H1 (cell line): Measurements from ENCODE around the gene DPP10. TPM values are rescaled to one million over a fixed set of nuclear protein-coding genes. Genes with fewer than 3 reads are reported as not detected.

Source experiments
- CTCF ChIA-PET: fragments of 300-600 bp; sonication (Branson Sonifier 250); formaldehyde crosslinking; loops from one replicate; lab custom pipeline; 2021; ENCODE audit not compliant: partially characterized antibody; lab: Charles Lee
- POLR2A ChIA-PET: fragments of 300-600 bp; sonication (Branson Sonifier 250); formaldehyde crosslinking; loops from one replicate; lab custom pipeline; 2021; ENCODE audit warnings: inconsistent platforms; ENCODE audit not compliant: partially characterized antibody; lab: Charles Lee
- DNase-seq, 2 experiments: peaks; one replicate each; pipeline versions ENCODE4 v3.0.0 to v3.0.0-alpha.2; 2010 to 2022; ENCODE audit warnings: low spot score in 2 of 2, low read depth in 1 of 2, mixed read lengths in 1 of 2
- FAIRE-seq: peaks from 2 replicates; lab custom pipeline; 2011; peaks lifted over from hg19 to GRCh38; lab: Jason Lieb, UNC
- H2AFZ ChIP-seq: 2 replicates; pipeline ENCODE4 v1.8.1; 2012; ENCODE audit warnings: low read length, inconsistent platforms
- H2AK5ac ChIP-seq: 2 replicates; pipeline ENCODE4 v1.6.1; 2013; ENCODE audit warnings: low read depth, low read length
- H2BK120ac ChIP-seq: replicated peaks from 2 replicates; pipeline ENCODE3; 2013; ENCODE audit warnings: low read depth, low read length, inconsistent platforms
- H2BK12ac ChIP-seq: 2 replicates; pipeline ENCODE4 v1.6.1; 2013; ENCODE audit warnings: low read depth, low read length
- H2BK15ac ChIP-seq: 2 replicates; pipeline ENCODE4 v1.6.1; 2013; ENCODE audit warnings: low read length
- H2BK20ac ChIP-seq: 2 replicates; pipeline ENCODE4 v1.6.1; 2013; ENCODE audit warnings: low read length
- H2BK5ac ChIP-seq: 2 replicates; pipeline ENCODE4 v1.6.1; 2013; ENCODE audit warnings: low read depth, low read length
- H3K14ac ChIP-seq: 2 replicates; pipeline ENCODE4 v1.6.1; 2013; ENCODE audit warnings: inconsistent platforms; ENCODE audit not compliant: insufficient read length
- H3K18ac ChIP-seq: 2 replicates; pipeline ENCODE4 v1.6.1; 2013; ENCODE audit warnings: low read length; ENCODE audit errors: extremely low read depth
- H3K23ac ChIP-seq: 2 replicates; pipeline ENCODE4 v1.6.1; 2013; ENCODE audit warnings: inconsistent platforms; ENCODE audit not compliant: insufficient read length
- H3K23me2 ChIP-seq: 2 replicates; pipeline ENCODE4 v1.6.1; 2013; ENCODE audit warnings: low read depth, low read length
- H3K27ac ChIP-seq: 2 replicates; pipeline ENCODE4 v1.6.1; 2011; ENCODE audit warnings: low read depth, low read length, inconsistent platforms
- H3K27me3 ChIP-seq, 4 experiments: replicated peaks in 1 of 4; 1 replicate in 1 of 4; 2 replicates in 3 of 4; pipeline versions ENCODE4 v1.6.1 to v1.8.1; 2011 to 2013; ENCODE audit warnings: low read length in 3 of 4, mild to moderate bottlenecking in 3 of 4, inconsistent platforms in 2 of 4, mixed read lengths in 2 of 4, moderate library complexity in 1 of 4; ENCODE audit not compliant: control insufficient read depth in 3 of 4, insufficient read depth in 3 of 4; ENCODE audit errors: extremely low read depth in 1 of 4
- H3K36me3 ChIP-seq, 4 experiments: 2 replicates each; pipeline versions ENCODE4 v1.6.1 to v1.8.1; 2011 to 2013; ENCODE audit warnings: mild to moderate bottlenecking in 4 of 4, low read length in 3 of 4, moderate library complexity in 2 of 4, control low read depth in 1 of 4, inconsistent platforms in 1 of 4; ENCODE audit not compliant: insufficient read depth in 4 of 4, control insufficient read depth in 2 of 4
- H3K4ac ChIP-seq: replicated peaks from 2 replicates; pipeline ENCODE3; 2013; ENCODE audit warnings: low read length, low read depth, mixed read lengths, inconsistent platforms; ENCODE audit not compliant: insufficient read length
- H3K4me1 ChIP-seq, 4 experiments: replicated peaks in 1 of 4; 1 replicate in 1 of 4; 2 replicates in 3 of 4; pipeline versions ENCODE4 v1.6.1 to v1.8.1; 2011 to 2013; ENCODE audit warnings: low read length in 3 of 4, inconsistent platforms in 2 of 4, mixed read lengths in 1 of 4; ENCODE audit not compliant: insufficient read depth in 4 of 4, control insufficient read depth in 3 of 4
- H3K4me2 ChIP-seq, 2 experiments: 2 replicates each; pipeline versions ENCODE4 v1.6.1 to v1.8.1; 2011 to 2013; ENCODE audit warnings: low read depth in 2 of 2, low read length in 2 of 2, control low read depth in 1 of 2, inconsistent platforms in 1 of 2, mild to moderate bottlenecking in 1 of 2; ENCODE audit not compliant: insufficient read depth in 1 of 2
- H3K4me3 ChIP-seq, 4 experiments: fragments of 200-600, 300-600 bp in 1 of 4; sonication (generic), shearing (Covaris generic), sonication (Bioruptor Twin) in 1 of 4; 2 replicates each; pipeline versions ENCODE4 v1.5.1 to v1.8.1; 2011 to 2016; ENCODE audit warnings: low read length in 4 of 4, low read depth in 3 of 4, control low read depth in 2 of 4, inconsistent platforms in 2 of 4, mild to moderate bottlenecking in 2 of 4, mixed read lengths in 1 of 4, moderate library complexity in 1 of 4; ENCODE audit not compliant: insufficient read depth in 2 of 4; ENCODE audit errors: extremely low read depth in 1 of 4
- H3K56ac ChIP-seq: replicated peaks from 2 replicates; pipeline ENCODE3; 2013; ENCODE audit warnings: low read depth, mild to moderate bottlenecking, mixed read lengths, low read length, inconsistent platforms; ENCODE audit not compliant: insufficient read length
- H3K79me1 ChIP-seq: 2 replicates; pipeline ENCODE4 v1.6.1; 2013; ENCODE audit warnings: low read depth, low read length, control low read depth
- H3K79me2 ChIP-seq, 2 experiments: 2 replicates each; pipeline versions ENCODE4 v1.6.1 to v1.8.1; 2012 to 2013; ENCODE audit warnings: low read length in 2 of 2, mild to moderate bottlenecking in 2 of 2, inconsistent platforms in 1 of 2; ENCODE audit not compliant: insufficient read depth in 2 of 2, control insufficient read depth in 1 of 2
- H3K9ac ChIP-seq, 4 experiments: replicated peaks in 1 of 4; 1 replicate in 1 of 4; 2 replicates in 3 of 4; pipeline versions ENCODE4 v1.6.1 to v1.8.1; 2011 to 2013; ENCODE audit warnings: low read depth in 3 of 4, low read length in 3 of 4, control low read depth in 2 of 4, mild to moderate bottlenecking in 2 of 4, moderate library complexity in 2 of 4, inconsistent platforms in 1 of 4; ENCODE audit errors: extremely low read depth in 1 of 4
- H3K9me3 ChIP-seq, 2 experiments: 2 replicates each; pipeline versions ENCODE4 v1.6.1 to v1.8.1; 2012 to 2013; ENCODE audit warnings: mild to moderate bottlenecking in 2 of 2, moderate library complexity in 2 of 2, control low read depth in 1 of 2, inconsistent platforms in 1 of 2, low read depth in 1 of 2, low read length in 1 of 2, mixed read lengths in 1 of 2; ENCODE audit not compliant: insufficient read depth in 2 of 2
- H4K20me1 ChIP-seq, 2 experiments: replicated peaks in 1 of 2; 2 replicates each; pipeline versions ENCODE3 to v1.8.1; 2011 to 2013; ENCODE audit warnings: inconsistent platforms in 2 of 2, low read length in 2 of 2, mild to moderate bottlenecking in 1 of 2; ENCODE audit not compliant: insufficient read depth in 2 of 2, control insufficient read depth in 1 of 2
- H4K5ac ChIP-seq: 2 replicates; pipeline ENCODE4 v1.6.1; 2013; ENCODE audit warnings: low read length, low read depth, mixed read lengths, inconsistent platforms; ENCODE audit not compliant: insufficient read length
- H4K8ac ChIP-seq: 2 replicates; pipeline ENCODE4 v1.8.0; 2013; ENCODE audit warnings: mild to moderate bottlenecking, moderate library complexity, low read length, inconsistent platforms; ENCODE audit not compliant: insufficient read depth; ENCODE audit errors: extremely low read depth
- H4K91ac ChIP-seq: replicated peaks from 2 replicates; pipeline ENCODE3; 2013; ENCODE audit warnings: low read length, mixed read lengths, inconsistent platforms; ENCODE audit not compliant: insufficient read length
- GTF2F1 ChIP-seq: IDR thresholded peaks from 2 replicates; pipeline ENCODE4 v1.6.1; 2012; ENCODE audit warnings: low read depth, low read length, improper control_type of control experiment, borderline replicate concordance
- WGBS, 2 experiments: shearing (Covaris generic) in 1 of 2; methylation state at CpG; one replicate each; pipeline versions ENCODE4 v1.1.6 to v1.1.7; 2013 to 2015; ENCODE audit warnings: low lambda C conversion rate in 2 of 2, mixed read lengths in 2 of 2, inconsistent platforms in 1 of 2, low coverage in 1 of 2, missing lambda C conversion rate in 1 of 2; ENCODE audit not compliant: insufficient replicate concordance in 2 of 2, insufficient coverage in 1 of 2, insufficient read length in 1 of 2; ENCODE audit errors: extremely low coverage in 1 of 2, missing lambda C conversion rate in 1 of 2; 5-methylcytosine and 5-hydroxymethylcytosine counted together
- polyA plus RNA-seq, 7 experiments: library from polyadenylated mRNA; depleted of rRNA in 3 of 7; stranded (reverse) in 5 of 7; unstranded in 2 of 7; fragments of >200 nt in 5 of 7; fragments of 200-250 nt in 2 of 7; gene quantifications; 1 replicate in 5 of 7; 2 replicates in 1 of 7; 4 replicates in 1 of 7; pipeline versions ENCODE4 v1.2.1 to v1.2.3, GENCODE V29; 2011 to 2013; ENCODE audit warnings: missing spikeins in 2 of 7, mixed read lengths in 2 of 7
- total RNA-seq: library from RNA; stranded (reverse); fragmentation: NEBNext Ultra II Directional; extraction: Animal tissue kit (Norgen Biotek cat#: 25700); gene quantifications from 2 replicates; pipeline ENCODE4 v1.2.1, GENCODE V29; 2021

DPP10 gene
- total and polyA plus RNA-seq, 2 of the 8 experiments (the other 6 are each of a cell fraction or from before 2014, with no cell fraction given): 3.3 to 7.2 TPM

DNA sequence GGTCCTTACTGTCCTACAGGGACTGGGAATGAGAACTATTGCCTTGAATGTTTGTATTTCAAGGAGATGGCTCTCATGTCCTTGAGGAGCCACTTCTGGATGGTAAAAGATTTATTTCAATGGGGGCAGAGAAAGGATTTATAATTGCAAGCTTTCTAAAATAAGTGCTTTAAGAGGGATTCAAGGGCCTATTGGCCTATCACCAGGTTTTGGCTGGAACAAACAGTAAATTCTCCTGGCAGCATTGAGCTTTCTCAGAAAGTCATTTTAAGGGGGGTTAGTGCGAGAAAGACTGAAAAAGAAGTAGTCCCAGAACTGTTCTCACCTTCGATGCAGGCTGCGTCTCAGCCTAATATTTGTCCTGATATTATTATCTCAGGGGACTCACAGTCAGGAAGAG is 29.8 kb downstream of the DPP10 start:
- CTCF ChIA-PET: interaction anchor here (1.3 kb wide), 1 partner anchor 79 kb away, joined by 3 read pairs; no protein-coding TSS in a partner anchor

More for the DNA sequence above, 29.8 kb downstream of the DPP10 start:
- H2AFZ ChIP-seq: no peak overlapping the region
- H4K8ac ChIP-seq: no peak overlapping the region
- no peak overlapping the region for H3K56ac ChIP-seq
- H3K4ac ChIP-seq: no peak overlapping the region
- DNase-seq: no peak
- POLR2A ChIA-PET: no interaction called here
- no peak overlapping the region for H2BK20ac ChIP-seq
- no peak overlapping the region for H3K14ac ChIP-seq
- WGBS, 2 experiments: 85% methylated on average over 3 of the region's 3 CpGs; no CpG with 5 or more reads in 1 of the 2 experiments
- no peak overlapping the region for H3K18ac ChIP-seq
- no peak overlapping the region for H3K27ac ChIP-seq
- no peaks in the 10 kb centered on the region for H4K20me1 ChIP-seq
- H3K9me3 ChIP-seq: no peaks in the 10 kb centered on the region
- H3K27me3 ChIP-seq: no peaks in the 10 kb centered on the region
- H2BK15ac ChIP-seq: no peak overlapping the region
- H3K4me2 ChIP-seq: no peak overlapping the region
- no peak overlapping the region for H3K9ac ChIP-seq
- H3K79me1 ChIP-seq: no peaks in the 10 kb centered on the region
- no peak overlapping the region for H4K5ac ChIP-seq
- FAIRE-seq: no peak
- no peak overlapping the region for H3K23ac ChIP-seq
- H3K4me3 ChIP-seq: no peak overlapping the region
- H3K79me2 ChIP-seq: no peaks in the 10 kb centered on the region
- TF ChIP-seq GTF2F1: no peak
- H2BK120ac ChIP-seq: no peak overlapping the region
- H2AK5ac ChIP-seq: no peak overlapping the region
- no peak overlapping the region for H4K91ac ChIP-seq
- H2BK12ac ChIP-seq: no peak overlapping the region
- no peak overlapping the region for H2BK5ac ChIP-seq
- no peaks in the 10 kb centered on the region for H3K23me2 ChIP-seq
- H3K4me1 ChIP-seq: no peaks in the 10 kb centered on the region
- no peaks in the 10 kb centered on the region for H3K36me3 ChIP-seq
